ENCODE measurements around the gene ASGR1. TPM values are rescaled to one million over a fixed set of nuclear protein-coding genes. Genes with fewer than 3 reads are reported as not detected.
A peak's percentile ranks its signal among the peaks of the same experiment; 100 is the strongest.
"Not testable (repeated sequence)": the region's sequence is repeated elsewhere in the genome, so short reads cannot be mapped to it uniquely, and the experiment has no call there.

ASGR1 gene
- total RNA-seq, 1 donor from 2014 or later = 28.8 TPM

DNA sequence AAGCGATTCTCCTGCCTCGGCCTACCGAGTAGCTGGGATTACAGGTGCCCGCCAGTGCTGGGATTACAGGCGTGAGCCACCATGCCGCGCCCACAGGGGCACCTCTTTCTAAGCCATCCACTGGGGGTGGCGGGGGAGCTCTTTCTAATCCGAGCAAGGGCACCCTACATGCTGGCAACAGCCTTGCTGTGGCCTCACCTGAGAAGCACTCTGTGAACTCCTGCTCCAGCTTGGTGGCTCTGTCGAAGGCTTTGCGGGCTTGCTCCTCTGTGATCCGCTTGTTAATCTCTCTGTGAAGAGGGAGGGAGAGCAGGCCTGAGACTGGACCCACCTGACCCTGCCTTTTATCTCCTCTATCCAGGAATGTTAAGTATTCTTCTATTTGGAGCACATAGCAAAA, 11.9 kb upstream of the ASGR1 start:
- no peak for DNase-seq (ENCODE audit: low read depth in 2 of 2)

DNA sequence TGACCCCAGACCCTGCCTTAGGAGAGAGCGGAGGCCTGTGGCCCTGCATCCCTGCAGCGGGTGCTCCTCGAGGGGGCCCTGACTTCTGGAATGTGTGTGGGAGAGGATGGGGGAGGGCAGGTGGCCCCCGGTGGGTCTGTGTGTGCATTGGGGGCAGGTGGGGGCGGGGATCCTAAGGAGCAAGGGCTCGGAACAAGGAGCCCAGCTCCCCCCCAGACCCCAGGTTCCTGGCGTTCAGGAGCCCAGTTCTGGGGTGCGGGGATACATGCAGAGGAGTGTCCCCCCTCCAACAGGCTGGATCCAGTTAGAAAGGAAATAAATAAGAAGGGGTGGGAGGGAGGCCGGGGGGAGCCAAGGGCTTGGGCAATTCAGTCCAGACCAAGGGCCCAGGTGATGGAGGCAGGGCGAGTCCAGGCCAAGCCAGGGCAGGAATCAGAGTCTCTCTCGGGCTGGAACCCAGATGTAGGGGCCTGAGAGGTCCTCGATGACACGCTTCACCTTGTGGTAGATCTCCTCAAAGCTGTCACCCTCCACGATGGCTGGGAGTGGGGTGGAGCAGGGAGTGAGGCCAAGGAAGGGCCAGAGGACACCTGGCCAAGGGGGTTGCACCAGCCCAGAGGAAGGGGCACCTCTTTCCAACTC, 11.2 kb upstream of the ASGR1 start:
- no peak for DNase-seq (ENCODE audit: low read depth in 2 of 2)

DNA sequence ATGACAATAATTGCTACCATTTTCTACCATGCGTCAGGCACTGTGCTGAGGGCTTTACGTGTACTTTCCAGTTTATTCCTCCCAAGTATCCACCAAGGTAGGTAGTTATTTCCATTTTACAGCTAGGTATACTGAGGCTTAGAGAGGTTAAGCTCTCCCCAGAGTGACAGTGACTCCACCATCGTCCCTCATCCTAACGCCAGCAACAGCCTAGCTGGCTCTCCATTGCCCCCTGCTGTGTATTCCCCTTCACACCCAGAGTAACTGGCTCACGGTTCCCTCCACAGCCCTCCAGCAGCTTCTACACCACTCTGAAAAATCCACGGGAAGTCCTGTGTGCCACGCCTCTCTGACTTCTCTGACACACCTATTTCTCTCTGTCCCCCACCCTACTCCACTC, 7.1 kb upstream of the ASGR1 start:
- DNase-seq (ENCODE audit: low read depth in 2 of 2) = peak; percentile 25 to 39

DNA sequence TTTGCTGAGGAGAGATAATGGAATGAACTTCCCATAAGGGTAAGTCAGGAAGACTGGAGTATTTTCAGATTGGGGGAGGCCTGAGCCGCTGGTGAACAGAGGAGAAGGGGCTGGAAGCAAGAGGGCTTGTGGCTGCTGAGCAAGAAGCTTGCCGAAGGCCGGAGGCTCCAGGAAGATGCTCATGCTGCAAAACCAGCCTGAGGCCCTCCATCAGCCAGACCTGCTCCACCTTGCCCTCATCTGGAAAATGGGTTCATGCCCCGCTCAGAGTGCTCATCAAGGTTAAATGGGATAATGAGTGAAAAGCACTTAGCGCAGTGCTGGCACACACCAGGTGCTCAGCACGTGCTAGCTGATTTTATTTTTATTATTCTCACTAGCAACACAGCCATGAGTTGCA, 5.5 kb upstream of the ASGR1 start:
- no peak for DNase-seq (ENCODE audit: low read depth in 2 of 2)

DNA sequence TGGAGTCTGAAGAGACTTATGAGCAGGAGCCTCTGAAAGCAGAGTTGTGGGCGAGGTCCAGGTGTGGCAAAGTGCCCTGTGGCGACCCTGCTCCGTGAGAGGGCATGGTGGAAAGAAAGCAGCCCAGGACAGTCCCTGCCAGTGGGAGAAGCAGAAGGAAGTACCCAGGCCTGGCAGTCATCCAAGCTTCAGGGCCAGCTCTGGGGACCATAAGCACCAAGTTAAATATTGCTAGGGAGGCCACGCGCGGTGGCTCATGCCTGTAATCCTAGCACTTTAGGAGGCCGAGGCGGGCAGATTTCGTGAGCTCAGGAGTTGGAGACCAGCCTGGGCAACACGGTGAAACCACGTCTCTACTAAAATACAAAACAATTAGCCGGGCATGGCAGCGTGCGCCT, 4.9 kb upstream of the ASGR1 start:
- no peak for DNase-seq (ENCODE audit: low read depth in 2 of 2)

DNA sequence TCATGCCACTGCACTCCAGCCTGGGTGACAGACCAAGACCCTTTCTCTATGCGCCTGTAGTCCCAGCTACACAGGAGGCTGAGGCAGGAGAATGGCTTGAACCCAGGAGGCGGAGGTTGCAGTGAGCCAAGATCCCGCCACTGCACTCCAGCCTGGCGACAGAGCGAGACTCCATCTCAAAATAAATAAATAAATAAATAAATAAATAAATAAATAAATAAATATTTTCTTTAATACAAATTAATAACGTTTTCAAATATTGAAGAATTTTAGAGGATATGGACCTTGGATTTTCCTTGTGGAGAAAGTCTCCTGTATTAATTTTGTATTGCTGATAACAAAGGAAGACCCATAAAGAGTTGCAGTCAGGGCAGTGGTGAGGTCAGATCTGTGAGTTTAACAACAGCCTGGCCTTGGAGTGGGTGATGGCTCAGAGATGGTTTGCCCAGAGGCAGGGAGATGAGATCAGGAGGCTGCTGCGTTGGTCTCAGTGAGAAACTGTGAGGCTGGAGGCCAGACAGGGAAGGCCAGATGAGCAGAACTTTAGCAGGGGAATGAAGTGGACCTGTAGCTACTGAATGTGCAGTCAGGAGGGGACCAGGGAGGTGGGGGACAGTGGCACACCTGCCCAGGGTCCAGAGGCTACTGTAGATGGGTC, 4.4 kb upstream of the ASGR1 start:
- DNase-seq (ENCODE audit: low read depth in 2 of 2) = no peak

DNA sequence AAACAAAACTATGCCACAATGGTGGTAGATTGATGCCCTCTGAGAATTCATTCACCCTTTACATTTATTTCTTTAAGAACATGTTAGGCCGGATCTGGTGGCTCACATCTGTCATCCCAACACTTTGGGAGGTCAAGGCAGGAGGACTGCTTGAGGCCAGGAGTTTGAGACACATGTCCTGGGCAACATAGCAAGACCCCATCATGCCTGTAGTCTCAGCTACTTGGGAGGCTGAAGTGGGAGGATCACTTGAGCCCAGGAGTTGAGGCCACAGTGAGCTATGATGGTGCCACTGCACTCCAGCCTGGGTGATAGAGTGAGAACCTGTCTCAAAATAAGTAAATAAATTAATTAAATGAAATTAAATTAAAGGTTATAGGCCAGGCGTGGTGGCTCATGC, 2.9 kb upstream of the ASGR1 start:
- DNase-seq (ENCODE audit: low read depth in 2 of 2) = not testable (repeated sequence)

DNA sequence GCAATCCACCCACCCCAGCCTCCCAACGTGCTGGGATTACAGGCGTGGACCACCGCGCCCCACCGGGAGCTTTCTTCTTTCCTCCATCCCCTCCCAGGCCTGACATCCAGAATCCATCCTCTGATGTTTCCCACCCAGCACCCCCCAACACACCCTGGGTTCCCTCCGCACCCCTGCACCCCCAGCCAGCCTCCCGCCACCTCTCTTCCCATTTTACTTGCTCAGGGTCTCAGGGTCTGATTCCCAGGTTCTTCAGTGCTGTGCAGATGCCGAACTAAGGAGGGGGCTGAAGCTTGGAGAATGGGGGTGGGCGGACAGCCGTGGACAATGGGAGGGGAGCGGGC, 225 bp downstream of the ASGR1 start:
- DNase-seq (ENCODE audit: low read depth in 2 of 2) = no peak

DNA sequence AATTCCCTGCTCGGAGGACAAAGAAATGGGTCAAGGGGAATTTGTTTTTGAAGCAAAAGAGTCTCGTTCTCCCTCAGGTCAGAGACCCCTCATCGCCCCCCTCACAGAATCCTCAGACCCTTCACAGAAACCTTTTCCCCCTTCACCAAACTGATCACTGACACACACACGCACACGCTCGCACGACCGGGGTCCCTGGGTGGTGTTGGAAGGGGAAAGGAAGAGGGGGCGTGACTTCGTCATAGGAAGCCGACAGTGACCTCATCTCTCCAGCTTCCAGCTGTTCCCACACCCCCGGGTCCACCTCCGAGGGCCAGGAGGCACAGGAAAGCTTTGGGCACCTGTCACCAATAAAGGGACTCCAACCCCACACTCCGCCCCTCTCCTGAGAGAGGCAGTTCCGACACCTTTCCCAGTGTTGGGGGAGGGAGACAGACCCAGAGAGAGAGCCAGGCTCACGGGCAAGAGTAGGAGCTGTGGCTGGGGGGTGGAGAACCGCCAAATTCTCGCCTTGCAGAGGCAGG, 1.2 kb downstream of the ASGR1 start:
- peak; percentile 48 to 74 for DNase-seq (ENCODE audit: low read depth in 2 of 2)

DNA sequence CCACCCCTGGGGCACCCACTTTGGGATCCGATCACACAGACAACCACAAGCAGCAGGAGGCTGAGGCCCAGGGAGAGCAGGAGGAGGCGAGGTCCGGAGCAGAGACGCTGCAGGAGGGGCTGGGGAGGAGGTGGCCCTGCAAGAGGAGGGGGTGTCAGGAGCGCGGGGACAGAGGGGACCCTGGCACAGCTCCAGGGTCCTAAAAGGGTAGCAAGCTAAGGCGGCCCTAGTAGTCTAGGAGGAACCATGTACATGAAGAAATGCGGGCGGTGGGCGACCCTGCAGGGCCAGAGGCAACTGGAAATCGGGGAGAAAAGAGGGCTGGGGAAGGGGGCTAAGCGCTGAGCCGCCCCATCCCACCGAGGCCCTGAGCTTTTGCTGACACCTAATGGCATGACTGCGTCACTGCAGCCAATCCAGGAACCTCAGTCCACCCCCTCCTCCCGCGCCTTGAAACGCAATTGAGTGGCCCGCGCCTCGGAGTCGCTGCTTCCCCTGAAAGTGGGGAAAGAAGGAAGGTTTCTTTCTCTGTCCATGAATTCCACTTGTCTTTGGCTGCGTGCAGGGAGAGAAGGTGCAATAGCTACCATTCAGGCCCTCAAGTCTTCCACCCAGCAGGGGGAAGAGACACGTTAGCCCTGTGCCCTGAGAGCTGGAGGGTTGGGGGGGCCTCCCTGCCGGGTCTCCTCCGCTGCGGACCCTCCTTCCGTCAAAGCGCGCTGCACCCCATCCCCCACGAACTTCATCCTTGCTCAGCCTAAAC, 1.8 kb downstream of the ASGR1 start:
- peak; percentile 65 to 77 for DNase-seq (ENCODE audit: low read depth in 2 of 2)

DNA sequence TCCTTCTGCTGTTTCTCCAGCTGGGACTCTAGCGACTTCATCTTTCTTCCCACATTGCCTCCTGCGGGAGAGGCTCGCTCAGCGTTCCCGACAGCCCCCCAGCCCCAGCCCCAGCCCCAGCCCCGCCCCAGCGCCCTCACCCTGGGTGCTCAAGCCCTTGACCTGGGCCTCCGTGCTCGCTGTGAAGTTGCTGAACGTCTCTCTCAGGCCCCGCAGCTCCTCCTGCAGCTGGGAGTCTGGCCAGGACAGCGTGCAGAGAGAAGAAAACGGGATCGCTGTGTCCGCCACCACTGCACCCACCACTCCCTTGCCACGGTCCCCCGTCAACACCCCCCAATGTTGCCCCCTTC, 2.4 kb downstream of the ASGR1 start:
- no peak for DNase-seq (ENCODE audit: low read depth in 2 of 2)

DNA sequence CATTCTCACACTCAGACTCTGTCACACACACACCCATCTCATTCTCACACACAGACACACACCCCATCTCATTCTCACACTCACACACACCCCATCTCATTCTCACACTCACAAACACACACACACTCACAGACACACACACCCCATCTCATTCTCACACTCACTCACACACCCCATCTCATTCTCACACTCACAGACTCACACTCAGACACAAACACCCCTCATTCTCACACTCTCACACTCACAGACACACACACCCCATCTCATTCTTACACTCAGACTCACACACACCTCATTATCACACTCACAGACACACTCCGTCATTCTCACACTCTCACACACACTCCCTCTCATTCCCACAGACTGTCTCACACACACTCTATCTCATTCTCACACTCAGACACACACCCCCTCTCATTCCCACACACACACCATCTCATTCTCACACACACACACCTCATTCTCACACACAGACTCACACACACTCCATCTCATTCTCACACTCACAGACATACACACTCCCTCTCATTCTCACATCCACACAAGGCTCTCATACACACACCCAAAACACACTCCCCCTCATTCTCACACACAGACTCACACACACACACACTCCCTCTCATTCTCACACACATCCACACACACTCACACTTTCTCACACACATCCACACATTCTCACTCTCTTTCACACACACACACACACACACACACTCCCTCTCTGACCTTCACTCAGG, 2.9 kb downstream of the ASGR1 start:
- no peak for DNase-seq (ENCODE audit: low read depth in 2 of 2)

DNA sequence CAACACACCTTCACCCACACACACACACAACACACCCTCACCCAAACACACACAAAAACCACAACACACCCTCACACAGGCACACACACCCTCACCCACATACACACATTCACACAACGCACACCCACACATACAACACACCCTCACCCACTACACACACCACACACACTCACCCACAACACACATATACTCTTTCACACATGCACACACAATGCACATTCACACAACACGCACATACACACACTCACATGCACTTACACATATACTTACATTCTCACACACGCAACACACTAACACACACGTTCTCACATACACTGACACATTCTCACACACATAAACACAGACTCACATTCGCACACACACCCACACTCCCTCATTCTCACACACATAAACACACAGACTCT, 3.8 kb downstream of the ASGR1 start:
- no peak for DNase-seq (ENCODE audit: low read depth in 2 of 2)

DNA sequence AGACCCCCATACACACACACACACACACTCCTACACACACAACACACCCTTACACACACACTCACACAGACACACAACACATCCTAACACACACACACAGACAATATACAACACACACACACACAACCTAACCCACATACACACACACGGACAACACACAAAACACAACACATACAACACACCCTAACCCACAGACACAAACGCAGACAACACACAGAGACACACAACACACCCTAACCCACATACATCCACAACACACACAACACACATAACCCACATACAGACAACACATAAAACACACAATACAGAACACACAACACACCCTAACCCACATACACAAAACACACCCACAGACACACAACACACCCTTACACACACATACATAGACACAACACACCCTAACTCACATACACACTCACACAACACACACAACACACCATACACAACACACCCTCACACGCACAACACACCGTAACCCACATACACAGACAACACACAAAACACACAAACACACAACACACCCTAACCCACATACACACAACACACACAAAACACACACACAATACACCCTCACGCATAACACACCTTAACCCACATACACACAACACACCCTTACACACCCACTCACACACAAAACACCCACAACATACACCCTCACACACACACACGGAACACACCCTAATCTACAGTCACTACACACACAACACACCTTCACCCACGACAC, 4.4 kb downstream of the ASGR1 start:
- DNase-seq (ENCODE audit: low read depth in 2 of 2) = no peak

DNA sequence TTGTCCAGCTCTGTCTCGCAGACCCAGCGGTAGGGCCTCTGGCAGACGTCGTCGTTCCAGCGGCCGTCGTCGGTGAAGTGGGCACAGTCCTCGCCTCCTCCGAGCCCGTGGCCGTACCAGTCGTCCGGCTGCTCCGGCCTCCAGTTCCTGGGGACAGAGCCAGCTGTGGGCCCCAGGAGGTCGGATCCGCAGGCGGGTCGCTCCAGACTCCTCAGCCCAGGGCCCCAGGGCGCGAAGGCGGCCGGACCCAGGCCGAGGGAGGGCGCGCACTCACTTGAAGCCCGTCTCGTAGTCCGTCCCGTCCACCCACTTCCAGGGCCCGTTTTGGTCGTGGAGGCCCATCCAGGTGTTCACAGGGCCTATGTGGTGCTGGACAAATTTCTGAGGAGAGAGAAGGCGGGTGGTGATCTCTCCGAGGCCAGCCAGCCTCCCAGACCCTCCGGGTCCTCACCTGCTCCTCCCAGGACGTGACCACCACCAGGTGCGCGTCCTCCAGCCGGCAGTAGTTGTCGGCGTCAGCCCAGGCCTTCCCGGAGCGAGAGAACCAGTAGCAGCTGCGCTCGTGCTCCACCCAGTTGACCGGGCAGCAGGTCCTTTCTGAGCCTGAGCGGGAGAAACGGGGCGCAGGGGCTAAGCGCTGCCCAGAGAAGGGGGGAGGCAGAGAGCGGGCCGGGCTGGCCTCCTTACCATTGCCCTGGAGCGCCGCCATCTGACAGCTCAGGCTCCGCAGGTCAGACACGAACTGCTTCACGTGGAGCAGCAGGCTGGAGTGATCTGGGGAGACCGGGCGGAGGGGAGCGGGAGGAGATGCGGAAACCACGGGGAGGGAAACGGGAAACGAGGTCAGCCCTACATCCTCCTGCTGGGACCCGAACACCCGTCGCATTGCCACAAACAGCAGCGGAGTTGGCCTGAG, 5.2 kb downstream of the ASGR1 start:
- peak; percentile 82 to 84 for DNase-seq (ENCODE audit: low read depth in 2 of 2)

DNA sequence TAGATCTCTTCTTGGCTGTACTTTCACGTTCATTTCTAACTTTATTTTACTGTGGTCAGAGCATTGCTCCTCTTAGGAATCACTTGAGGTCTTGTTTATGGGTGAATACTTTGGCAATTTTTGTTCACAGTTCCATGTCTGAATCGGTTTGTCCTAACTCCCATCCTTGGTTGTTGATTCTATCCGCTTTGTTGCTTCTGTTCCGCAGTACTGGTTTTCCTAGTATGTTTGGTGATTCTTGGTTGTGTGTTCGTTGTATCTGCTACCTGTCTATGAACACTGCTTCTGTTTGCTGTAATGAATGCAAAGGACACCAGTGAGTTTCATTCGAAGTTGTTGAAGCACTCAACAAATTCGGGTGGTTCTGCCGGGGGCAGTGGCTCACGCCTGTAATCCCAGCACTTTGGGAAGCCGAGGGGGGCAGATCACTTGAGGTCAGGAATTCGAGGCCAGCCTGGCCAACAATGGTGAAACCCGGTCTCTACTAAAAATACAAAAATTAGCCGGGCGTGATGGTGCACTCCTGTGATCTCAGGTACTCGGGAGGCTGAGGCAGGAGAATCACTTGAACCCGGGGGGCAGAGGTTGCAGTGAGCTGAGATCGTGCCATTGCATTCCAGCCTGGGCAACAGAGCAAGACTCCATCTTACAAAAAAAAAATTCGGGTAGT, 6.5 kb downstream of the ASGR1 start:
- DNase-seq (ENCODE audit: low read depth in 2 of 2) = not testable (repeated sequence)

DNA sequence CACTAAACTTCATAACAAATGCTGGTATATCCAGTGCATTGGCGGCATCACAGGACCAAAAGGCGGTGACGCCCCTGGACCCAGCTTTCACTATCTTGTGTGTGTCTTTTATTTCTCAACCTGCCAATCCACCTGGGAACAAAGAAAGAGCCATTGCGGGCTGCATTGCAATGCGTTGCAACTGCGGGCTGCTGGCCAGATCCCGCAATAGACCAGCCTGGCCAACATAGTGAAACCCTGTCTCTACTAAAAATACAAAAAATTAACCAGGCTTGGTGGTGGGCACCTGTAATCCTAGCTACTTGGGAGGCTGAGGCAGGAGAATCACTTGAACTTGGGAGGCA, 9.6 kb downstream of the ASGR1 start:
- not testable (repeated sequence) for DNase-seq (ENCODE audit: low read depth in 2 of 2)

DNA sequence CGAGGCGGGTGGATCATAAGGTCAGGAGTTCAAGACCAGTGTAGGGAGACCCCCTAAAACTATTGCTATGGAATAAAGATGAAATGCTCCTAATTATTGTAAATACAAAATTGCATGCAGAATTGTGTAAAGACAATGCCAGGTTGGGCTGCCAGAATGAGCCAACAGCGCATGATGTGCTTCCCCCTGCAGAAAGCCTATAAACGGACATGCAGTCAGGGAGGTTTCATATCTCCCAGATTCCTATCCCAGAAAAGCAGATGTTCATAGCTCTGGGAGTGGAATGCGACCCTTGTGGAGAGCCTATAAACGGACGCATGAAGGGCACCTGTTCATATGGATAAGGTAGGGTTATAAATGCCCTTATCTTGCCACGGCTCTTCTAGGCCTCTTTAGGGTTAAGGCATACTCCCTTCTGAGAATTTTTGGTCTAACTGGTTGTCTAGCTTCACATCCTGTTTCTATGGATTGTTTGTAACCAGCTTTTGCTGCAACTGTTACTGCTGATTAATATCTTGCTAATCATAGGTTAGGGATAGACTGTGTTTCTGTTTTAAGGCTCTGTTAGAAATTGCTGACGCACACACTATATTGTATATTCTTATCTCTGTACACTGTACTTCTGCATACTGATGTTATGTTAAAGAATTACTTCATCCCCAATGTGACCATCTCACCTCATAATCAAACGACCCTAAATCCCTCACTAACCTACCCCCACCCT, 10.2 kb downstream of the ASGR1 start:
- not testable (repeated sequence) for DNase-seq (ENCODE audit: low read depth in 2 of 2)

DNA sequence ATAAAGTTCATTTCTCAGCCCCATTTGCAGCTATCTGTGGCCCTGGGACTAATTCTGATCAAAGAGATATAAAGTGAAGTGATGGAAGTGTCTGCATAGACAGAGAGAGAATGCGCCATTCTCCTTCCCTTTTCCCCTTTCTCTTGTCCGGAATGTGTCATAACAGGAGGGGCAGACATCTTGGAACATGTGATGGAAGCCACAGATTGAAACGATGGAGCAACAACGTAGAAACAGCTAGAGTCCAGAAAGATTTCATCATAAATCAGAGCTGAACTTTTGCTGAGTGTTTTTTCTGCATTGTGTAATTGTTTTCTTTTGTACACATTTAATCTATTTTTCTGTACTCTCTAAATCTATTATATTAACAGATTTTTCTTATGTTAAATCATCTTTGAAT, 11.3 kb downstream of the ASGR1 start:
- DNase-seq (ENCODE audit: low read depth in 2 of 2) = no peak

Measured in lung microvascular endothelial cell (primary cell).